GM12878 (cell line): ENCODE results near the gene RCOR1. TPM values are rescaled to one million over a fixed set of nuclear protein-coding genes. Genes with fewer than 3 reads are reported as not detected.
"Not testable (repeated sequence)": the region's sequence is repeated elsewhere in the genome, so short reads cannot be mapped to it uniquely, and the experiment has no call there.

Source experiments
- ATAC-seq: fragments of 200-7000 bp; cut with Tn5 transposase; 3 replicates; pipeline ENCODE4 v1.9.1; 2020; ENCODE audit warnings: mild to moderate bottlenecking, moderate library complexity
- BruUV-seq: library from RNA; stranded (reverse); fragments of 400-500 nt; replicated peaks from 2 replicates; lab custom pipeline; 2021; lab: Mats Ljungman, UMichigan
- CTCF ChIA-PET: fragments of 300-600 bp; sonication (Branson Sonifier 250); formaldehyde crosslinking; extraction: SDS; loops from one replicate; lab custom pipeline; 2021; ENCODE audit warnings: inconsistent platforms; lab: Yijun Ruan, JAX
- POLR2A ChIA-PET: fragments of 350-600 bp; formaldehyde crosslinking; extraction: SDS; loops from one replicate; lab custom pipeline; 2021; ENCODE audit warnings: inconsistent platforms; lab: Charles Lee
- RAD21 ChIA-PET: fragments of 300-600 bp; sonication (Branson Sonifier 250); formaldehyde crosslinking; loops from one replicate; lab custom pipeline; 2023; ENCODE audit warnings: antibody characterized with exemption; ENCODE audit not compliant: unreplicated experiment; lab: Charles Lee
- SMC1A ChIA-PET: fragments of 300-600 bp; sonication (Branson Sonifier 250); formaldehyde crosslinking; loops from one replicate; lab custom pipeline; 2023; ENCODE audit not compliant: unreplicated experiment, uncharacterized antibody; lab: Charles Lee
- DNase-seq: peaks from one replicate; pipeline ENCODE4 v3.0.0-alpha.2; 2011; ENCODE audit warnings: low read depth, low spot score
- FAIRE-seq: peaks from 3 replicates; lab custom pipeline; 2011; peaks lifted over from hg19 to GRCh38; lab: Jason Lieb, UNC
- H2AFZ ChIP-seq: 2 replicates; pipeline ENCODE4 v1.6.0; 2011; ENCODE audit warnings: low read depth, low read length, control low read depth; ENCODE audit not compliant: control insufficient read depth
- H3K27ac ChIP-seq: 2 replicates; pipeline ENCODE4 v1.5.1; 2011; ENCODE audit warnings: control low read depth; ENCODE audit not compliant: control insufficient read depth, insufficient read depth
- H3K27me3 ChIP-seq, 2 experiments: replicated peaks in 1 of 2; 2 replicates each; pipeline versions ENCODE4 v1.6.0 to v1.6.1; 2011; ENCODE audit warnings: low read length in 1 of 2; ENCODE audit not compliant: control insufficient read depth in 2 of 2, insufficient read depth in 2 of 2
- H3K36me3 ChIP-seq, 2 experiments: 2 replicates each; pipeline ENCODE4 v1.5.1; 2011; ENCODE audit warnings: low read length in 1 of 2; ENCODE audit not compliant: control insufficient read depth in 2 of 2, insufficient read depth in 2 of 2
- H3K4me1 ChIP-seq: 2 replicates; pipeline ENCODE4 v1.6.1; 2011; ENCODE audit warnings: mild to moderate bottlenecking, low read length, moderate library complexity, mixed read lengths; ENCODE audit not compliant: control insufficient read depth, insufficient read depth
- H3K4me2 ChIP-seq: 2 replicates; pipeline ENCODE4 v1.6.0; 2011; ENCODE audit warnings: control low read depth; ENCODE audit not compliant: control insufficient read depth, insufficient read depth
- H3K4me3 ChIP-seq: fragments of 200-600 bp; sonication (generic); 2 replicates; pipeline ENCODE4 v1.5.1; 2016
- H3K79me2 ChIP-seq: 2 replicates; pipeline ENCODE4 v1.6.0; 2011; ENCODE audit warnings: low read length; ENCODE audit not compliant: control insufficient read depth, insufficient read depth
- H3K9ac ChIP-seq: 2 replicates; pipeline ENCODE4 v1.8.0; 2011; ENCODE audit warnings: low read length, control low read depth, mixed read lengths; ENCODE audit not compliant: control insufficient read depth, insufficient read depth
- H3K9me3 ChIP-seq: replicated peaks from 3 replicates; pipeline ENCODE4 v1.5.1; 2011; ENCODE audit warnings: mild to moderate bottlenecking, low read length; ENCODE audit not compliant: control insufficient read depth, insufficient read depth
- H4K20me1 ChIP-seq: 2 replicates; pipeline ENCODE4 v1.6.0; 2011; ENCODE audit not compliant: control insufficient read depth, insufficient read depth
- JUND ChIP-seq: IDR thresholded peaks from 2 replicates; pipeline ENCODE4 v1.6.1; 2012; ENCODE audit warnings: low read depth, mild to moderate bottlenecking, low read length, improper control_type of control experiment, moderate library complexity
- SPI1 ChIP-seq: IDR thresholded peaks from 2 replicates; pipeline ENCODE4 v1.6.1; 2011; ENCODE audit warnings: low read depth, mild to moderate bottlenecking, low read length, moderate library complexity, borderline replicate concordance; ENCODE audit not compliant: insufficient read depth
- ZNF24 ChIP-seq: fragments of 450-650 bp; IDR thresholded peaks from 2 replicates; pipeline ENCODE4 v1.6.1; 2017; ENCODE audit warnings: antibody characterized with exemption, mild to moderate bottlenecking
- WGBS: methylation state at CpG from one replicate; pipeline ENCODE4 v1.1.6; 2016; ENCODE audit warnings: low lambda C conversion rate; ENCODE audit not compliant: insufficient replicate concordance, insufficient coverage; ENCODE audit errors: missing lambda C conversion rate; 5-methylcytosine and 5-hydroxymethylcytosine counted together
- in situ Hi-C: fragments of 300-500 bp; cut with MboI; formaldehyde crosslinking; loops from 9 replicates; pipeline ENCODE4 v1.14.3; 2018; ENCODE audit warnings: mixed read lengths
- intact Hi-C: fragments of 100-400 bp; cut with micrococcal nuclease; formaldehyde crosslinking; loops from one replicate; pipeline ENCODE4 v1.14.2; 2022; ENCODE audit not compliant: unreplicated experiment
- polyA plus RNA-seq, 11 experiments: library from polyadenylated mRNA; depleted of rRNA in 4 of 11; unstranded in 6 of 11; stranded (reverse) in 5 of 11; fragments of >200 nt; fragmentation: Nextera tagmentation in 4 of 11; fragmentation: Illumina TruSeq in 1 of 11; extraction: Ambion mirVana in 4 of 11; extraction: Trizol in 1 of 11; gene quantifications; 1 replicate in 1 of 11; 2 replicates in 10 of 11; pipeline versions ENCODE4 v1.2.1 to v1.2.3, GENCODE V29; 2011 to 2016; ENCODE audit warnings: inconsistent platforms in 2 of 11, missing spikeins in 2 of 11, low read depth in 1 of 11
- total RNA-seq, 4 experiments: library from RNA; depleted of rRNA in 3 of 4; stranded (reverse); fragments of >200 nt in 3 of 4; fragmentation: Illumina TruSeq in 1 of 4; extraction: Trizol in 1 of 4; gene quantifications; 2 replicates each; pipeline versions ENCODE4 v1.2.1 to v1.2.3, GENCODE V29; 2013 to 2021

RCOR1 gene
- total and polyA plus RNA-seq, 10 of the 15 experiments (the other 5 are each of a cell fraction or from before 2014, with no cell fraction given): 1.6 to 12.2 (median 4.4) TPM

DNA sequence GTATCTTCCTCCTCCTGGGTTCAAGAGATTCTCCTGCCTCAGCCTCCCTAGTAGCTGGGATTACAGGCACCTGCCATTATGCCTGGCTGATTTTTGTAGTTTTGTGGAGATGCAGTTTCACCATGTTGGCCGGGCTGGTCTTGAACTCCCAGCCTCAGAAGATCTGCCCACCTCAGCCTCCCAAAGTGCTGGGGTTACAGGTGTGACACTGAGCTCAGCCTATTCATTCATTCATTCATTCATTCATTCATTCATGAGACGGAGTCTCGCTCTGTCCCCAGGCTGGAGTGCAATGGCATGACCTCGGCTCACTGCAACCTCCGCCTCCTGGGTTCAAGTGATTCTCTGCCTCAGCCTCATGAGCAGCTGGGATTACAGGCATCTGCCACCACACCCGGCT is 47.2 kb downstream of the RCOR1 start:
- H4K20me1 ChIP-seq, H3K79me2 ChIP-seq, in situ Hi-C loops, intact Hi-C loops, H3K9me3 ChIP-seq, H2AFZ ChIP-seq, H3K27ac ChIP-seq, H3K9ac ChIP-seq, DNase-seq, H3K27me3 ChIP-seq, H3K36me3 ChIP-seq, RAD21 ChIA-PET, FAIRE-seq, H3K4me2 ChIP-seq, BruUV-seq, ATAC-seq, H3K4me1 ChIP-seq, H3K4me3 ChIP-seq: not testable (repeated sequence)
- POLR2A ChIA-PET: interaction anchor here (0.6 kb wide), 1 partner anchor 56 kb away, joined by 3 read pairs; no protein-coding TSS in a partner anchor
- 96% methylated on average over 6 of the region's 6 CpGs for WGBS
- peak; percentile 83 for TF ChIP-seq ZNF24
- CTCF ChIA-PET: interaction anchor here (2.0 kb wide), 1 partner anchor 45 kb away, joined by 9 read pairs; no protein-coding TSS in a partner anchor
- SMC1A ChIA-PET: interaction anchor here (1.0 to 1.2 kb wide), 2 partner anchors 10 kb away, joined by 3 read pairs; no protein-coding TSS in a partner anchor

DNA sequence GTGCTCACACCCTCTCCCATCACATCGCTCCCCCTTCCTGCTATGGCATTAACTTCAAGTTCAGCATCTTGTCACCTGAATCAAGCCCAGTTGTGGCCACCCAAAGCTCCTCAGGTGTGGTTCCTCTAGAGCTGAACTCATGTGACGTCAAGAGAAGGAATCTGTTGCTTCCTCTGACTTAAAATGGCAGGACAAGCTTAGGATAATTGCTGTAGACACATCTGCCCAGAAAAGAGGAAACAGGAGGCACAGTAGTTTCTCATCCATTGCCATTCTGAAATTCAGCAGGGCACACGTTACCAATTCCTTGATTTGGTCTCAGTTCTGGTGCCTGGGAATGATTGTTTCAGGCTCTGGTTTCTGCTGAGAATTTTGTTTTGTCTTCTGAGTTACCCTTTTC is 52.1 kb downstream of the RCOR1 start:
- ChIA-PET CTCF (interaction anchor here (0.7 to 1.6 kb wide), 3 partner anchors 34 to 120 kb away, joined by 3 to 7 read pairs (median 5); no protein-coding TSS in a partner anchor), RAD21 (no interaction called here)
- WGBS: 86% methylated on average over 3 of the region's 3 CpGs
- no peak for DNase-seq
- peak; percentile 24; the same call in 1 of the 2 replicates for TF ChIP-seq SPI1
- no peak for TF ChIP-seq JUND
- TF ChIP-seq, all 136 proteins: peak for 1
- H2AFZ ChIP-seq: no peak overlapping the region
- no TSS peak for BruUV-seq
- peaks cover 21% of the 10 kb centered on the region for H3K79me2 ChIP-seq
- in situ Hi-C loops (no loop called here), intact Hi-C loops (no loop called here)
- peak; percentile 32; the same call in 1 of the 3 replicates for ATAC-seq
- H3K27me3 ChIP-seq: no peaks in the 10 kb centered on the region
- SMC1A ChIA-PET: interaction anchor here (0.5 to 1.4 kb wide), 2 partner anchors 30 to 49 kb away, joined by 3 read pairs; no protein-coding TSS in a partner anchor
- no peak overlapping the region for H3K4me2 ChIP-seq
- H3K27ac ChIP-seq: no peak overlapping the region
- FAIRE-seq: no peak
- H3K9ac ChIP-seq: no peak overlapping the region
- no peaks in the 10 kb centered on the region for H4K20me1 ChIP-seq
- POLR2A ChIA-PET: no interaction called here
- H3K36me3 ChIP-seq: no peaks in the 10 kb centered on the region; a peak in 1 of 4 replicates
- no peak overlapping the region for H3K4me3 ChIP-seq
- peaks cover 27% of the 10 kb centered on the region for H3K4me1 ChIP-seq
- no peaks in the 10 kb centered on the region for H3K9me3 ChIP-seq
